Inflammatory macrophage (primary cell): ENCODE results near the gene TGFB2.

Experiments
- DNase-seq, 2 donors: peaks; one replicate each; pipeline ENCODE4 v3.0.0-alpha.2; 2020 to 2022

Gene TGFB2

DNA sequence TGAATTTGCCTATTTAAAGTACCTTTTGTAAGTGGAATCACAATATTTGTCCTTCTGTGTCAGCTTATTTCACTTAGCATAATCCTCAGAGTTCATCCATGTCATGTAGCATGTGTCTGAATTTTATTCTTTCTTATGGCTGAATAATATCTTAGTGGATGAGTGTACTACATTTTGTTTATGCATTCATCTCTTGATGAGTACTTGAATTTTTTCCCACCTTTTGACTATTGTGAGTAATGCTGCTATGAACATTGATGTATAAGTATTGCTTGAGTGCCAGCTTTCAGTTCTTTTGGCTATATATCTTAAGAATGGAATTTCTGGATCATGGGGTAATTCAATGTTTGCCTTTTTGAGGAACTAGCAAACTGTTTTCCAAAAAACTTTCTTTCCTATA is 84.2 kb downstream of the TGFB2 start:
- DNase-seq: no peak

DNA sequence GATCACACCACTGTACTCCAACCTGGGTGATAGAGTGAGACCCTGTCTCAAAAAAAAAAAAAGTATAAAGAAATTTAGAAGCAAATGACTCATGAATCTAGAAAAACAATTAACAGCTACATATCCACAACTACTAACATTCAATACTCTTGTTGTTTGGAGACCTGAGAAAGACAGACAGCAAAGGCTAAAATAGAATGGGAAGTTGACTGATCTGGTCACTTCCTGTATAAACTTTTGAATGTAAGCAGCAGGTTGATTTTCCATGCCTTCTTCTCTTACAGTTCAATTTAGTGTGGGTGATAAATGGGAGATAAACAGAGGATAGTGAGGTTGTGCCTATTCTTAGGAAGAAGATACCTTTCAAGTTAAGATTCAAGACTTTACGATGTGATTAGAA is 85.2 kb downstream of the TGFB2 start:
- DNase-seq: no peak

DNA sequence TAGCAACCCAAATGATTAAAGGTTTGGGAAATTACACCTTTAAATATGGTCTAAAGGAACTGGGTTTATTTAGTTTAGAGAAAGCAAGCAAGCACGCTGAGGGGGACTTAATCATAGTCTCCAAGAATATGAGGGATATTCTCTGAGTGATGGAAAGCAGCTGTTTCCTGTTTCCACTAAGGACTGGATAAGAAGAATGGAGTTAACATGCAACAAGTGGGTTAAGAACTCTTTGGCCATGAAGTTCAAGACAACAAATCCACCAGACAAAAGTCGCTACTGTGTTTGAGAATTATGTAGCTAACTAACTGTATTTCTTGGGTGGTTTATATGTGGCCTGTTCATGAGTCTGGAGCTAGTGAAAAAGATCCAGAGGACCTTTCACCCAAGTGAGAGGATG is 85.7 kb downstream of the TGFB2 start:
- no peak for DNase-seq

DNA sequence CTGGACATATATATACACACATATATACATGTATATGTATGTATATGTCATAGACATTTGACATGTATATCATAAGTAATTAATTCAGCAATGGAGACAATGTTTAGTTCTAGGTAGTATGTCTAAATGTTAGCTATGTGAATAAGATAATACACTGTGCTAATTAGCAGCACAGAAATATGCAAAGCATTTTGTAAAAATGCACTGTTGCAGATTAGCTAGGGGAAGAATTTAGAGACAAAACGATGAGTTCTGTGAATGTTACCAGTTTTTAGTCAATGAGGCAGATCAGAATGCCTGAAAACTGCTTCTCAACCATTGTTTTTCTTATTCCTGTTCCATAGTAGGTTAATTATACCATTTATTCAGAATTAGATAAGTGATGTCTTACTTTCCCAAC is 86.3 kb downstream of the TGFB2 start:
- no peak for DNase-seq

- DNase-seq: no peak
These were observed 88.6 kb downstream of the TGFB2 start for GRCh38 chr1:218433744-218434143.

GRCh38 chr1:218435528-218435927 is 90.4 kb downstream of the TGFB2 start:
- no peak for DNase-seq

GRCh38 chr1:218436346-218436745 is 91.2 kb downstream of the TGFB2 start:
- DNase-seq: no peak

- no peak for DNase-seq
These were observed 91.9 kb downstream of the TGFB2 start for GRCh38 chr1:218436997-218437396.

DNA sequence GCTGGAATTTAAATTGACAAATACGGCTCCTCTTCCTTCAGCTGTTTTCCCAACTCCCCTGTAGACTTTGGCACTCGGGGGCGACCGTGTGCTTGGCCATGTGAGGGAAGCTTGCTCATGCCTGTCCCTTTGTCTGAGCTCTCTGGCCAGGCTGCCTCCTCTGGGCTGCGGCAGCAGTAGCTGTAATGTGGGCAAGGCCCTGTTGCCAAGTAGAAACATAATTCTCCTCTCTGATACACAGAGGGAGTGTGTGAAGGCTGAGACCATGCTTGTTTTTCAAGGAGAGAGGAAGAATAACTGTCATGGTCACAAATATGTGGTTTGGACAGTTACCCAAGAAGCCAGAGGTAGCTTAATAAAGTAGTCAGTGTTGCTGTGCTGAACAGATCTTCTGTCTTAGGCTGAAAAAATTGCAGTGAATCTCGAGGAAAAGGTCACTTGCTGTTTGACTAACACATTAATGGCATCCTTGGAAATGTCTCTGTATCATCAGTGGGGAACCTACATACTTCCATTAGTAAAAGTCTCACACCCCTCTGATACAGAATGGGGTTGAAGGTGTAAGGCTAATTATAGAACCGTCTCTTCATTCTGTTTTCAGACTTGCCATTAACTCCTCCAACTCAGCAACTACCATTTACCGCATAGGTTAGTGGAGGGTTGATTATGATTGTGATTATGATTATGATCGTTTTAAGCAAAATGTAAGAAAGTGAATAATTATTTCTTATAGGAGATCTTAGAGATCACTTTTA is 94.6 kb downstream of the TGFB2 start:
- DNase-seq: no peak

GRCh38 chr1:218443255-218443654 is 98.1 kb downstream of the TGFB2 start:
- no peak for DNase-seq

- no peak for DNase-seq
These were observed 99.0 kb downstream of the TGFB2 start for GRCh38 chr1:218444173-218444572.

DNA sequence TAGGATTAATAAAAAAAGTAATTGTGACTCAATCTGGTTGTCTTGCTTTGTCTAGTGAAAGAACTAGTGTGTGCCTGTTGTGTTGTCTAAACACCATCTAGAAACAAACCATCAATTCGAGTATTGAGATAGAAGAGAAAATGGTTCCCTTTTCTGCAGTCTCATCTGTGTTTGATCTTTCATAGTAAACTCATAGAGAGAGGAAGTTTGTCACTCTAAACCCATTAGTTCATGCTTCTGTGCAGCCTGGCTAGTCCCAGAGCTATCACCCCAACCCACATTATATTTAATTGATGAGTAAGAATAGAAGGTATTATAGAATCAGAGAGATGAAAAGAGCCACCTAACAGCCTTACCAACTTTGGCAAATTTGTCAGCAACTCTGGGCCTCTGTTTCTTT is 99.5 kb downstream of the TGFB2 start:
- no peak for DNase-seq

DNA sequence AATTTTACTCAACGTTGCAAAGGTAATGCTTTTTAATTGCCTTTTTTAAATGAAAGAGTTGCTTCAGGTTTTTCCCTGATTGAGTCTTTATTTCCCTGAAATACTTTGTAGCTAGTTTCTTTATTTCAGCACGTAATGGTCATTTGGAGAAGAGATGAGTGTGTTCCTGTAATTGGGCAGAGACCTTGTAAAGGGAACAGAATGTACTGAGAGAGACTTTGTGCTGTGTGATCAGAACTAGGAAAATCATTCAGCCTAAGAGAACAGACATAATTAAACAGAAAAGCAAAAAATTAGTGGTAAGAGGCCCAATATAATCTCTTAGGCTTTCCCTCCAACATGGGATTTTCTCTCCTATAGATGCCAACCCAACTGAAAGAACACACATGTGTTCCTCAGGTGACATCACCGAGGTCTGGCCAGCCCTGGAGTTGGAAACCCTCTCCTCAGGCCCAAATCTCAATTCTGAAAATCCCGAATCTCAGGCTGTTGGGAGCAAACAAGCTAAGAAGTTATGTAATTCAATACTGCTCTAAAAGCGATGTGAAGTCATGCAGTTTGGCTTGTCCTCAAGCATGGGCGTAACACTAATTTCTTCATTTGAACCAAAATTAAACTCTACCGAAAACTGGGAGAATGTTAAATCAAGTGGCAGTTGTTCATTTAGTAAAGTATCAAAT is 102.0 kb downstream of the TGFB2 start:
- DNase-seq: no peak

- DNase-seq: no peak
These were observed 106.3 kb downstream of the TGFB2 start for GRCh38 chr1:218451415-218451814.

DNA sequence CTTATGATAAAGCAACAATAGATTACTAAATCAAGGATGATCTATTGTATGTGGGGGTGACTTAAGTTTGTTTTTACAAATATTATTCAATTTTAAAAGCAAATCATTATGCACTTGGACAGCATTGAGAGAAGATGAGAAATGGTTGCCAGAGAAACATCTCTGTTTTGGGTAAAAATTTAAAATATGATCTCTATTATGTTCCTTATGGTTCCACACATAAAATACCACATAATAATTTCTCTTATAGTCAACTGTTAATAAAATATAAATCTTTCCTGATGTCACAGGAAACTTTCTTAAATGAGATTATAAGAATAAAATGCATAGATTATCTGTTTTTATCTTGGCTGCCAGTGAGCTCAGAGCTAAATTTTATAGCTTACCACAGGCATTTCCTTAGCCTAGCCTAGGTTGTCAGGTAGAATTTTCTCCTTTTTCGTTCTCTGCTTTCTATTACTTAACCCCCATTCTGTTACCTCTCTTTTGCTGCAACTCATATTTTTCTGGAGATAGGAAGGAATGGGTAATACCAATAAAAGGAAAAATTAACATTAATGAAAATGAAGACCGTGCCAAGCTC is 109.7 kb downstream of the TGFB2 start:
- no peak for DNase-seq

GRCh38 chr1:218456444-218456843 is 111.3 kb downstream of the TGFB2 start:
- peak; percentile 31 to 52 for DNase-seq

- no peak for DNase-seq
These were observed 114.3 kb downstream of the TGFB2 start for GRCh38 chr1:218459450-218459849.

DNA sequence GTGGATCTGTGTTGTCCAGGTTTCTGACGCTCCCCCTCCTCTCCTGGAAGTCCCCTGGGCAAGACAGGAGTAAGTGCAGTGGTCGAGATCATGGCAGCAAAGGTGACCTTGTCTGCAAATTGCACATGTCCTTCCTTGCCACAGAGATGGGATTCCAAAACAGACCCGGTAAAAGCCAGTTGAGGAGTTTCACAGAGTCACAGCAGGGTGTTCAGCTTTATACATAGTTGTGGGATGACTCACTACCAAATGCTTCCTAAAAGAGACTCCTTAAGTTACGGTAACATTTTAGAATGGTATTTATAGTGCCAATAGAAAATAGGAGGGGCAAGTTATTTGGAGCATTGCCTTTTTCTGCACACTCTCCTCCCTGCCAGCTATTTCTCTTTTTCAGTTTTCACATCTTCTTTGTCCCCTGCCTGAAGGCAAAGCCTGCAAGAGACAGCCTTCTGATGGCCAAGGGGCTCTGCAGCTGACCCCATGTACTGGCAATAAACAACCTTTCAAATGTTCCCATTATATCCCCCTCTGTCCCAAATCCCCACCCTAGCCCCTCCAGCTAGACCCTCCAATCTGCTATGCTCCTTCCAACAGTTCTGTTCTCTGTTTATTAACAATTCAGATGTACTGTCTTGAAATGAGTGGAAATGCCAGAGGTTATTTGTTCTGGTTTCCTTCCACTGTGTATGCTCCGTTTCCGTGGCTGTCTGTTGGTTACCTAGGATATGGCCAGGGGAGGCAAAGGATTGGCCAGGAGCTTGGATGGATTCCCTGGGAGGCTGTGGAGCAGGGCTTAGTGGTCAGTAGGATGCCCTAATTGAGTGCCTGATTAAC is 115.0 kb downstream of the TGFB2 start:
- peak; percentile 14 to 23 for DNase-seq

- DNase-seq: no peak
These were observed 116.2 kb downstream of the TGFB2 start for GRCh38 chr1:218461351-218461750.

DNA sequence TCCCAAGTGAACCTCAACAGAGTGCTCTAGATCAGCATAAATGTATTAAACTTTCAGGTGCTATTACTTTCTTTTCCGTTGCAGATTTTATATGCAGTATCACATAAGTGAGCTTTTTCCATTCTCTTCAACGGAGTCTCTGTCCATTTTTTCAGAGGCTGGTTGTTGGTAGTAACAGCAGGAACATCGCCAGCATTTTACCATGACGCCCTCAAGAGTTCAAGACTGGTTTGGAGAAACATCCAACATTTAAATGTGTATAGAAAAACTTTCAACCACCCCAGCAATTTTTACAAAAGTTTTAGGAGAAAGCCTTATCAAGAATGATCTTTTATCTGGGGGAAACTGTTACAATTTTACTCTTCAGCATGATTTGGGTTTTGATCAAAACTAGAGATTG is 117.0 kb downstream of the TGFB2 start:
- no peak for DNase-seq

GRCh38 chr1:218462587-218462986 is 117.5 kb downstream of the TGFB2 start:
- peak in 1 of 2 donors; percentile 19 for DNase-seq

GRCh38 chr1:218463194-218464156 is 118.3 kb downstream of the TGFB2 start:
- peak; percentile 75 to 80 for DNase-seq
